K562 (cell line): Measurements from ENCODE around the gene HSPA5. TPM values are rescaled to one million over a fixed set of nuclear protein-coding genes. Genes with fewer than 3 reads are reported as not detected.

Experiments used
- COPS2 ChIP-seq: fragments of 450-650 bp; conservative IDR thresholded peaks from 2 replicates; pipeline ENCODE4 v1.6.1; 2016; ENCODE audit warnings: mild to moderate bottlenecking, moderate library complexity
- CTCF ChIP-seq, 3 experiments: IDR thresholded peaks in 2 of 3; conservative IDR thresholded peaks in 1 of 3; 2 replicates each; pipeline ENCODE4 v1.5.1; 2011 to 2012; ENCODE audit warnings: low read length in 3 of 3, mild to moderate bottlenecking in 3 of 3, control low read depth in 2 of 3, improper control_type of control experiment in 1 of 3, inconsistent platforms in 1 of 3, low read depth in 1 of 3, mixed read lengths in 1 of 3, moderate library complexity in 1 of 3; ENCODE audit not compliant: insufficient read depth in 2 of 3
- FOSL1 ChIP-seq: fragments of 200-800 bp; sonication (Bioruptor generic); conservative IDR thresholded peaks from 2 replicates; pipeline ENCODE4 v1.6.1; 2016; ENCODE audit warnings: missing genetic modification characterization, missing compliant biosample characterization
- HNRNPK ChIP-seq: fragments of 200-400 bp; formaldehyde crosslinking; IDR thresholded peaks from one replicate; pipeline ENCODE4 v1.6.1; 2018; ENCODE audit warnings: mild to moderate bottlenecking, low read depth, low read length; ENCODE audit not compliant: poor library complexity, severe bottlenecking
- KAT2B ChIP-seq: IDR thresholded peaks from one replicate; pipeline ENCODE4 v1.6.1; 2012; ENCODE audit warnings: low read depth, mild to moderate bottlenecking, control low read depth, inconsistent platforms, low read length, moderate library complexity
- NBN ChIP-seq: fragments of 450-650 bp; IDR thresholded peaks from 2 replicates; pipeline ENCODE4 v1.6.1; 2016; ENCODE audit warnings: low read depth, mild to moderate bottlenecking
- POLR3G ChIP-seq: IDR thresholded peaks from 2 replicates; pipeline ENCODE4 v1.6.1; 2011; ENCODE audit not compliant: insufficient read length, insufficient replicate concordance; ENCODE audit errors: extremely low read depth
- RCOR1 ChIP-seq, 2 experiments: IDR thresholded peaks; 2 replicates each; pipeline ENCODE4 v1.6.1; 2012; ENCODE audit warnings: low read depth in 2 of 2, low read length in 2 of 2, borderline replicate concordance in 1 of 2, improper control_type of control experiment in 1 of 2
- SIN3A ChIP-seq, 2 experiments: fragments of 150-350 bp in 1 of 2; IDR thresholded peaks; 2 replicates each; pipeline ENCODE4 v1.6.1; 2011 to 2016; ENCODE audit warnings: borderline replicate concordance in 2 of 2, low read depth in 2 of 2, low read length in 2 of 2, mild to moderate bottlenecking in 2 of 2, moderate library complexity in 2 of 2; ENCODE audit not compliant: control insufficient read depth in 1 of 2
- TCFL5 ChIP-seq: fragments of 250-450 bp; sonication (Bioruptor Pico); conservative IDR thresholded peaks from 2 replicates; pipeline ENCODE4 v1.6.1; 2021; ENCODE audit warnings: mild to moderate bottlenecking, moderate library complexity, matching md5 sums
- THRAP3 ChIP-seq: fragments of 450-650 bp; IDR thresholded peaks from 2 replicates; pipeline ENCODE4 v1.6.1; 2016; ENCODE audit warnings: mild to moderate bottlenecking, inconsistent platforms, borderline replicate concordance
- ZBTB43 ChIP-seq: sonication (generic); formaldehyde crosslinking; IDR thresholded peaks from 2 replicates; pipeline ENCODE4 v1.8.0; 2023; ENCODE audit warnings: mild to moderate bottlenecking, missing genetic modification reagents
- ZBTB5 ChIP-seq: fragments of 450-650 bp; IDR thresholded peaks from 2 replicates; pipeline ENCODE4 v1.6.1; 2017; ENCODE audit warnings: antibody characterized with exemption
- ZNF133 ChIP-seq: fragments of 250-450 bp; sonication (Bioruptor Pico); IDR thresholded peaks from 2 replicates; pipeline ENCODE4 v1.4.0; 2020; ENCODE audit warnings: mild to moderate bottlenecking
- ZNF184 ChIP-seq: sonication (generic); formaldehyde crosslinking; IDR thresholded peaks from 2 replicates; pipeline ENCODE4 v1.5.0; 2020; ENCODE audit warnings: missing genetic modification reagents
- ZNF217 ChIP-seq: sonication (generic); formaldehyde crosslinking; IDR thresholded peaks from 2 replicates; pipeline ENCODE4 v1.8.0; 2022; ENCODE audit warnings: mild to moderate bottlenecking, missing genetic modification reagents
- ZNF696 ChIP-seq: fragments of 250-450 bp; sonication (Bioruptor Pico); conservative IDR thresholded peaks from 2 replicates; pipeline ENCODE4 v1.4.0; 2020; ENCODE audit warnings: mild to moderate bottlenecking, moderate library complexity
- ZNF75A ChIP-seq: fragments of 450-650 bp; formaldehyde crosslinking; IDR thresholded peaks from 2 replicates; pipeline ENCODE4 v1.4.0; 2020; ENCODE audit warnings: mild to moderate bottlenecking
- ZNF764 ChIP-seq: fragments of 250-450 bp; sonication (Bioruptor Pico); IDR thresholded peaks from 2 replicates; pipeline ENCODE4 v1.4.0; 2020; ENCODE audit warnings: low read depth, mild to moderate bottlenecking, moderate library complexity
- polyA plus RNA-seq, 8 experiments: library from polyadenylated mRNA; depleted of rRNA in 4 of 8; stranded (reverse) in 5 of 8; unstranded in 3 of 8; fragments of >200 nt; fragmentation: Nextera tagmentation in 2 of 8; fragmentation: Illumina TruSeq in 1 of 8; extraction: Ambion mirVana in 2 of 8; extraction: Trizol in 1 of 8; gene quantifications; 2 replicates each; pipeline versions ENCODE4 v1.2.1 to v1.2.3, GENCODE V29; 2011 to 2014; ENCODE audit warnings: inconsistent platforms in 1 of 8, missing spikeins in 1 of 8
- total RNA-seq, 7 experiments: library from RNA; depleted of rRNA in 6 of 7; stranded (reverse); fragments of >200 nt in 6 of 7; fragmentation: Illumina TruSeq in 2 of 7; extraction: Trizol in 2 of 7; gene quantifications; 2 replicates each; pipeline versions ENCODE4 v1.2.1 to v1.2.3, GENCODE V29; 2011 to 2021; ENCODE audit warnings: low replicate concordance in 1 of 7
- TF ChIP-seq, protein P1 (sequence below): fragments of 200-800 bp; sonication (Bioruptor generic); IDR thresholded peaks from 2 replicates; pipeline ENCODE4 v1.6.1; 2017; ENCODE audit warnings: missing genetic modification characterization, missing compliant biosample characterization

HSPA5 gene
- total and polyA plus RNA-seq, 9 of the 15 experiments (the other 6 are each of a cell fraction or from before 2014, with no cell fraction given): 48.0 to 265 (median 113) TPM

- TF ChIP-seq TCFL5 (CRISPR knock-in tag): no peak
- no peak for TF ChIP-seq CTCF (IDR thresholded peaks at IDR 0.05 in 2 of 3, conservative IDR thresholded peaks at IDR 0.05 in 1 of 3; ENCODE audit: insufficient read depth in 2 of 3, low read depth in 1 of 3, low read length in 3 of 3)
- TF ChIP-seq ZNF133 (CRISPR knock-in tag): no peak
- no peak for TF ChIP-seq POLR3G
- no peak for TF ChIP-seq ZNF184 (CRISPR knock-in tag)
- no peak for TF ChIP-seq ZNF696 (CRISPR knock-in tag)
- no peak for TF ChIP-seq FOSL1 (tag)
- no peak for TF ChIP-seq HNRNPK
- TF ChIP-seq KAT2B: no peak
- no peak for TF ChIP-seq THRAP3
- no peak for TF ChIP-seq ZBTB5
- TF ChIP-seq ZBTB43 (CRISPR knock-in tag): no peak
- peak; percentile 66 to 95; a peak in 2 of 4 replicates for TF ChIP-seq SIN3A (IDR thresholded peaks at IDR 0.05; ENCODE audit: borderline replicate concordance in 2 of 2, control insufficient read depth in 1 of 2, low read depth in 2 of 2, low read length in 2 of 2)
- 0 out of 4 replicates have a peak, but pooled peaks of 1 of the 2 experiments have one; percentile 3 for TF ChIP-seq RCOR1 (IDR thresholded peaks at IDR 0.05; ENCODE audit: borderline replicate concordance in 1 of 2, low read depth in 2 of 2, low read length in 2 of 2)
- TF ChIP-seq NBN: no peak; the same call in 1 of the 2 replicates
- TF ChIP-seq, protein P1, sequence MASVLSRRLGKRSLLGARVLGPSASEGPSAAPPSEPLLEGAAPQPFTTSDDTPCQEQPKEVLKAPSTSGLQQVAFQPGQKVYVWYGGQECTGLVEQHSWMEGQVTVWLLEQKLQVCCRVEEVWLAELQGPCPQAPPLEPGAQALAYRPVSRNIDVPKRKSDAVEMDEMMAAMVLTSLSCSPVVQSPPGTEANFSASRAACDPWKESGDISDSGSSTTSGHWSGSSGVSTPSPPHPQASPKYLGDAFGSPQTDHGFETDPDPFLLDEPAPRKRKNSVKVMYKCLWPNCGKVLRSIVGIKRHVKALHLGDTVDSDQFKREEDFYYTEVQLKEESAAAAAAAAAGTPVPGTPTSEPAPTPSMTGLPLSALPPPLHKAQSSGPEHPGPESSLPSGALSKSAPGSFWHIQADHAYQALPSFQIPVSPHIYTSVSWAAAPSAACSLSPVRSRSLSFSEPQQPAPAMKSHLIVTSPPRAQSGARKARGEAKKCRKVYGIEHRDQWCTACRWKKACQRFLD (CRISPR knock-in tag): no peak
- no peak for TF ChIP-seq ZNF764
- TF ChIP-seq ZNF217 (CRISPR knock-in tag): no peak
- no peak for TF ChIP-seq ZNF75A (CRISPR knock-in tag)
- no peak for TF ChIP-seq COPS2
These were observed 40.7 kb downstream of the HSPA5 start, which contains the start of gene RABEPK (continued) for GRCh38 chr9:125200216-125201047.
